Measurements from ENCODE around the gene IL31. TPM values are rescaled to one million over a fixed set of nuclear protein-coding genes. Genes with fewer than 3 reads are reported as not detected.

Gene IL31
- total RNA-seq, 2 experiments from 2014 or later, result not detected

DNA sequence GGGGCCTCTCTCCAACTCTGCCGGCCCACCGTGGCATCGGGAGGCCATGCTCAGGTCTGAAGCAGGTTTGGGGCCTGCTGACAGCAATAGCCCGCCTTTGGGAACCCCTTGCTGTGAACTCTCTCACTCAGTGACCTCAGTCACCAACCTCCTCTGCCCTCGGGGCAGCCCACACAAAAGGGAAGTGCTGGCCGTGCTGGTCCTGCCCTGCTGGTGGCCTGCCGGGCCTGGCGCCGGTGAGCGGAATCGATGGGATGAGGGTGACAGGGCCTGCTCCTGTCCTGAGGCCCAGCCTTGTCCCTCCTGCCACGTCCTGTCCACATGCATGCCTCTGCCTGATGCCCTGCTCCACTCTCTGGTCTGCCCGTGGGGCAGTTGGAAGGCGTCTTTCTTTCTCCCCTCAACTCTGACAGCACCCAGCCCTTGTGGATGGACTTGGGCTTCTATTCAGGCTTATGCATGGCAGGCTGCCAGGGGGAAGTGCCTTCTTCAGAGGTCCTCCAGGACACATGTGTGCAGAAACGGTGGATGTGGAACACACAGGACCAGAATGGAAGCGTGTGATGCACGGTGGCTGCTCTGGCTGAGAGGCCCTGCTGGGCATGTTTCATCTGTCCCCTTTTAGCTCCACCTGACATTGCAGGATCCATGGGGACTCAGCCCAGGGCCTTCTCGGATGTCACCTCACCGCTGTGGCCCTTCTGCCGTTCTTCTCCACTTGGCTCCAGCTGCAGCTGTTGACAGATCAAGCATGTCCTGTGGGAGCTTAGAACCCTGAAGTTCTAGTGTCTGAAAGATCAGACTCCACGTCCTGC lies 31.9 kb downstream of the IL31 start:
- Histone ChIP-seq H3K79me2 (ENCODE audit: insufficient read depth, low read depth, low read length) (no peaks in the 10 kb centered on the region), H3K9me2 (ENCODE audit: insufficient read depth, low read length) (no peaks in the 10 kb centered on the region), H3K4me3 (ENCODE audit: low read depth, low read length, poor library complexity, severe bottlenecking) (no peak overlapping the region), H3K27ac (ENCODE audit: low read depth, low read length, poor library complexity, severe bottlenecking) (no peak overlapping the region), H3K4me1 (ENCODE audit: insufficient read depth, low read length, poor library complexity, severe bottlenecking) (no peaks in the 10 kb centered on the region), H3K36me3 (ENCODE audit: insufficient read depth, low read length) (peaks cover 16% of the 10 kb centered on the region; the same call in 1 of the 2 replicates), H4K20me1 (ENCODE audit: insufficient read depth, low read length) (no peaks in the 10 kb centered on the region), H3K4me2 (ENCODE audit: low read length) (no peak overlapping the region), H2AFZ (ENCODE audit: low read length) (no peak overlapping the region), H3K9me3 (ENCODE audit: low read length) (no peaks in the 10 kb centered on the region)
- intact Hi-C loops (cut with micrococcal nuclease; ENCODE audit: unreplicated experiment), result no loop called here
- ChIA-PET CTCF (ENCODE audit: unreplicated experiment) (no interaction called here), POLR2A (no interaction called here)
- no peak for DNase-seq (ENCODE audit: low spot score)
- no peak for TF ChIP-seq EZH2phosphoT487 (IDR thresholded peaks at IDR 0.05; ENCODE audit: borderline replicate concordance, low read depth, low read length)
- TF ChIP-seq CTCF (conservative IDR thresholded peaks at IDR 0.05; ENCODE audit: low read length), result no peak
- BruUV-seq (replicated peaks), result no TSS peak

DNA sequence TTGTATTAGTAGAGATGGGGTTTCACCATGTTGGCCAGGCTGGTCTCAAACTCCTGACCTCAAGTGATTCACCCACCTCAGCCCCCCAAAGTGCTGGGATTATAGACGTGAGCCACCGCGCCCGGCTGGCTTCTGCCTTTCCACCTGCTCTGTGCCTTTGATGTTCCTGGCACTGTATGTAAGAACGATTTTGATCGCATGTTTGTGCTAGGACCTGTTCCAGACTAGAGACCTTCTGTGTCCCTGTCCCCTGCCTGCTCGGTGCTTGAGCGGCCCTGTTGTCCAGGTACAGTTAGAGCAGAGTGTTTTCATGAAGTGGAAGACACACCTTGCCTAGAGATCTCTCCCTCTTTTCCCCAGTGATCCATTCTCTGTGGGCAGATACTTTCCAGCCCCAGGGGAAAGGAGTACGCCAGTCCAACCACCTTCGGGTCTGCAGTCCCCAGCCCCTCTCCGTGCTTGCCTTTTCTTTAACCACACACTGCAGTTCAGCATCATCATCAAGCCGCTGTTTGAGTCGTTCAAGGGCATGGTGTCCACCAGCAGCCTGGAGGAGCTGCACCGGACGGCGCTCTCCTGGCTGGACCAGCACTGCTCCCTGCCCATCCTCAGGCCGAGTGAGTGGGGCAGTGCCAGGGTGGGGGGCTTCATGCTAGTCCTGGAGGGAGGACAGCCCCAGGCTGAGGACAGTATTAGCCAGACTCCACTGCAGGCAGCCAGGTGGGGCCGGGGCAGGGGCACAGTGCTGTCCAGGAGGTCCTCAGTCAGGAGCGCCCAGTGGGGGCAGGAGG lies 33.4 kb downstream of the IL31 start:
- H3K4me3 ChIP-seq (ENCODE audit: low read depth, low read length, poor library complexity, severe bottlenecking), result no peak overlapping the region
- H4K20me1 ChIP-seq (ENCODE audit: insufficient read depth, low read length), result no peaks in the 10 kb centered on the region
- H3K4me1 ChIP-seq (ENCODE audit: insufficient read depth, low read length, poor library complexity, severe bottlenecking), result no peaks in the 10 kb centered on the region
- ChIA-PET POLR2A (interaction anchor here (0.6 kb wide), 1 partner anchor 192 kb away, joined by 3 read pairs; no protein-coding TSS in a partner anchor), CTCF (ENCODE audit: unreplicated experiment) (no interaction called here)
- TF ChIP-seq EZH2phosphoT487 (IDR thresholded peaks at IDR 0.05; ENCODE audit: borderline replicate concordance, low read depth, low read length) (no peak), CTCF (conservative IDR thresholded peaks at IDR 0.05; ENCODE audit: low read length) (no peak)
- H2AFZ ChIP-seq (ENCODE audit: low read length), result no peak overlapping the region
- H3K4me2 ChIP-seq (ENCODE audit: low read length), result no peak overlapping the region
- H3K27ac ChIP-seq (ENCODE audit: low read depth, low read length, poor library complexity, severe bottlenecking), result no peak overlapping the region
- intact Hi-C loops (cut with micrococcal nuclease; ENCODE audit: unreplicated experiment), result no loop called here
- H3K9me2 ChIP-seq (ENCODE audit: insufficient read depth, low read length), result no peaks in the 10 kb centered on the region
- peaks cover 16% of the 10 kb centered on the region; the same call in 1 of the 2 replicates for H3K36me3 ChIP-seq (ENCODE audit: insufficient read depth, low read length)
- no TSS peak for BruUV-seq (replicated peaks)
- H3K79me2 ChIP-seq (ENCODE audit: insufficient read depth, low read depth, low read length), result no peaks in the 10 kb centered on the region
- DNase-seq (ENCODE audit: low spot score), result no peak
- no peaks in the 10 kb centered on the region for H3K9me3 ChIP-seq (ENCODE audit: low read length)

Data from OCI-LY7 (cell line).